K562 (cell line): Measurements from ENCODE around the gene CDC37. TPM values are rescaled to one million over a fixed set of nuclear protein-coding genes. Genes with fewer than 3 reads are reported as not detected.

Experiments
- ATF7 ChIP-seq: fragments of 450-650 bp; IDR thresholded peaks from 2 replicates; pipeline ENCODE4 v1.7.1; 2014; ENCODE audit warnings: mild to moderate bottlenecking, moderate library complexity
- BCOR ChIP-seq: fragments of 450-650 bp; IDR thresholded peaks from 2 replicates; pipeline ENCODE4 v1.6.1; 2016
- GMEB1 ChIP-seq: fragments of 250-450 bp; sonication (Bioruptor Pico); IDR thresholded peaks from 2 replicates; pipeline ENCODE4 v1.4.0; 2020; ENCODE audit warnings: mild to moderate bottlenecking
- HMG20A ChIP-seq: fragments of 450-650 bp; formaldehyde crosslinking; conservative IDR thresholded peaks from 2 replicates; pipeline ENCODE4 v1.4.0; 2020; ENCODE audit warnings: mild to moderate bottlenecking, mixed read lengths
- IRF2 ChIP-seq: sonication (generic); formaldehyde crosslinking; IDR thresholded peaks from 2 replicates; pipeline ENCODE4 v1.8.1; 2022; ENCODE audit warnings: mild to moderate bottlenecking, missing genetic modification reagents
- MAFG ChIP-seq: fragments of 450-650 bp; conservative IDR thresholded peaks from 2 replicates; pipeline ENCODE4 v1.6.1; 2016; ENCODE audit warnings: missing genetic modification characterization, missing compliant biosample characterization
- NFE2L1 ChIP-seq: fragments of 450-650 bp; IDR thresholded peaks from 2 replicates; pipeline ENCODE4 v1.6.1; 2016; ENCODE audit warnings: missing genetic modification characterization, low read depth, mild to moderate bottlenecking, missing compliant biosample characterization, moderate library complexity, borderline replicate concordance
- PBX2 ChIP-seq, 2 experiments: IDR thresholded peaks in 1 of 2; conservative IDR thresholded peaks in 1 of 2; 2 replicates each; pipeline ENCODE4 v1.6.1; 2016; ENCODE audit warnings: low read depth in 2 of 2, mild to moderate bottlenecking in 1 of 2, missing compliant biosample characterization in 1 of 2, missing genetic modification characterization in 1 of 2, moderate library complexity in 1 of 2
- POLR2A ChIP-seq: fragments of 450-650 bp; conservative IDR thresholded peaks from 2 replicates; pipeline ENCODE4 v1.6.1; 2016
- SAFB ChIP-seq: fragments of 200-400 bp; formaldehyde crosslinking; IDR thresholded peaks from 2 replicates; pipeline ENCODE4 v1.6.1; 2017; ENCODE audit warnings: low read depth, low read length, borderline replicate concordance
- SAFB2 ChIP-seq: fragments of 200-400 bp; formaldehyde crosslinking; IDR thresholded peaks from 2 replicates; pipeline ENCODE4 v1.6.1; 2018; ENCODE audit warnings: borderline replicate concordance, low read length, low read depth, moderate library complexity; ENCODE audit not compliant: severe bottlenecking
- SMARCE1 ChIP-seq: fragments of 450-650 bp; IDR thresholded peaks from 2 replicates; pipeline ENCODE4 v1.7.1; 2016; ENCODE audit warnings: mild to moderate bottlenecking
- SUPT5H ChIP-seq: fragments of 450-650 bp; IDR thresholded peaks from 2 replicates; pipeline ENCODE4 v1.6.1; 2016
- TOE1 ChIP-seq, 2 experiments: fragments of 450-650 bp in 1 of 2; sonication (generic) in 1 of 2; formaldehyde crosslinking in 1 of 2; IDR thresholded peaks; 2 replicates each; pipeline versions ENCODE4 v1.7.1 to v1.8.0; 2016 to 2022; ENCODE audit warnings: borderline replicate concordance in 2 of 2, mild to moderate bottlenecking in 2 of 2, antibody characterized with exemption in 1 of 2, inconsistent platforms in 1 of 2, low read depth in 1 of 2, missing genetic modification reagents in 1 of 2, moderate library complexity in 1 of 2
- U2AF2 ChIP-seq: fragments of 200-400 bp; formaldehyde crosslinking; optimal IDR thresholded peaks from 2 replicates; pipeline ENCODE3; 2017; ENCODE audit warnings: low read depth, mild to moderate bottlenecking, low read length
- YY1 ChIP-seq, 3 experiments: IDR thresholded peaks; 2 replicates each; pipeline ENCODE4 v1.6.1; 2011; ENCODE audit warnings: low read length in 2 of 3, mild to moderate bottlenecking in 2 of 3, moderate library complexity in 2 of 3, borderline replicate concordance in 1 of 3, control low read depth in 1 of 3, low read depth in 1 of 3; ENCODE audit not compliant: insufficient read depth in 3 of 3, insufficient replicate concordance in 2 of 3, control insufficient read depth in 1 of 3, insufficient read length in 1 of 3; ENCODE audit errors: extremely low read depth in 1 of 3
- ZKSCAN1 ChIP-seq: fragments of 150-350 bp; IDR thresholded peaks from 2 replicates; pipeline ENCODE4 v1.6.1; 2016; ENCODE audit warnings: low read depth, low read length
- ZNF134 ChIP-seq: fragments of 250-450 bp; sonication (Bioruptor Pico); conservative IDR thresholded peaks from 2 replicates; pipeline ENCODE4 v1.4.0; 2020
- ZNF41 ChIP-seq: fragments of 250-450 bp; sonication (Bioruptor Pico); conservative IDR thresholded peaks from 2 replicates; pipeline ENCODE4 v1.4.0; 2020; ENCODE audit warnings: mild to moderate bottlenecking
- ZNF785 ChIP-seq: fragments of 250-450 bp; sonication (Bioruptor Pico); IDR thresholded peaks from 2 replicates; pipeline ENCODE4 v1.4.0; 2020; ENCODE audit warnings: mild to moderate bottlenecking
- polyA plus RNA-seq, 8 experiments: library from polyadenylated mRNA; depleted of rRNA in 4 of 8; stranded (reverse) in 5 of 8; unstranded in 3 of 8; fragments of >200 nt; fragmentation: Nextera tagmentation in 2 of 8; fragmentation: Illumina TruSeq in 1 of 8; extraction: Ambion mirVana in 2 of 8; extraction: Trizol in 1 of 8; gene quantifications; 2 replicates each; pipeline versions ENCODE4 v1.2.1 to v1.2.3, GENCODE V29; 2011 to 2014; ENCODE audit warnings: inconsistent platforms in 1 of 8, missing spikeins in 1 of 8
- total RNA-seq, 7 experiments: library from RNA; depleted of rRNA in 6 of 7; stranded (reverse); fragments of >200 nt in 6 of 7; fragmentation: Illumina TruSeq in 2 of 7; extraction: Trizol in 2 of 7; gene quantifications; 2 replicates each; pipeline versions ENCODE4 v1.2.1 to v1.2.3, GENCODE V29; 2011 to 2021; ENCODE audit warnings: low replicate concordance in 1 of 7
- TF ChIP-seq, protein P1 (sequence below): fragments of 450-650 bp; IDR thresholded peaks from 2 replicates; pipeline ENCODE4 v1.6.1; 2016; ENCODE audit warnings: borderline replicate concordance

The CDC37 gene
- total and polyA plus RNA-seq, 9 of the 15 experiments (the other 6 are each of a cell fraction or from before 2014, with no cell fraction given) = 6.6 to 538 (median 227) TPM

DNA sequence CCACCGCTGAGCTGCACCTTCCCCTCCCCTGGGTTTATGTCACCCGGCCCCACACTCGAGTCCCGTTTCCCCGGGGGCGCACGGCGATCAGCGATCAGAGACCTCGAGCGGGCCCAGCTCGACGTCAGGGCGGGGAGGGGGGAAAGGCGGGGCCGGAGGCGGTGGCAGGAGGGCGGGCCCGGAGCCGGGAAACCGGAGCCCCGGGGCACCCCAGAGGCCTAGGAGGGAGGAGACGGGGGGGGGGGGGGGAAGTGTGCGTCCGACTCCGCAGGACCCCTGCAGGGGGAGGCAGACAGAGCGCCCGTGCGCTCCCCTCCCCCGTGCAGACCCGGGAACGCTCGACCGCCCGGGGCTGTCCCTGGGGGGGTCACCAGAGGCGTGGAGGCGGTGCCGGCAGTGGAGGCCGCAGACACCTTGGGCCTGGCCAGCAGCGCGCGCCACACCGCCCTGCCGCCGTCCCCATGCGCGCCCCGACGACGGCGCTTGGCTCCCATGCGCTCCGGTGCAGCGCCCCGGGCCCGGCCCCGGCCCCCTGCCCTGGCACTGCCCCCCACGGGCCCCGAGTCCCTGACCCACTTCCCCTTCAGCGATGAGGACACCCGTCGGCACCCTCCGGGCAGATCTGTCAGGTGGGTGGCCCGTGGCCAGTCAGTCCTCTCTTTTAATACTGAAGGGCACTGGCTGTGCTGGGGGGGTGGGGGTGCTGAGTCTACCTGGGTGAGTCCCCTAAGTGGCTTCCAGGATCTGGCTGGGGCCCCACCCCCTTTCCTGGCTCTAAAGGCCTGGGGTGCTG, 28.8 kb upstream of the CDC37 start (continued):
- TF ChIP-seq PBX2 (CRISPR knock-in tag; IDR thresholded peaks at IDR 0.05; ENCODE audit: low read depth) = no peak
- TF ChIP-seq PBX2 (tag; conservative IDR thresholded peaks at IDR 0.05; ENCODE audit: low read depth) = no peak
- TF ChIP-seq TOE1 (IDR thresholded peaks at IDR 0.05; ENCODE audit: borderline replicate concordance) = no peak
- TF ChIP-seq TOE1 (CRISPR knock-in tag; IDR thresholded peaks at IDR 0.05; ENCODE audit: borderline replicate concordance, low read depth) = no peak
- peak; percentile 39 for TF ChIP-seq BCOR
- TF ChIP-seq GMEB1 (CRISPR knock-in tag) = no peak
- TF ChIP-seq YY1 (IDR thresholded peaks at IDR 0.05; ENCODE audit: borderline replicate concordance in 1 of 3, control insufficient read depth in 1 of 3, extremely low read depth in 1 of 3, insufficient read depth in 3 of 3, insufficient read length in 1 of 3, insufficient replicate concordance in 2 of 3, low read depth in 1 of 3, low read length in 2 of 3) = peak in 1 of 3 experiments; percentile 7
- TF ChIP-seq, protein P1, sequence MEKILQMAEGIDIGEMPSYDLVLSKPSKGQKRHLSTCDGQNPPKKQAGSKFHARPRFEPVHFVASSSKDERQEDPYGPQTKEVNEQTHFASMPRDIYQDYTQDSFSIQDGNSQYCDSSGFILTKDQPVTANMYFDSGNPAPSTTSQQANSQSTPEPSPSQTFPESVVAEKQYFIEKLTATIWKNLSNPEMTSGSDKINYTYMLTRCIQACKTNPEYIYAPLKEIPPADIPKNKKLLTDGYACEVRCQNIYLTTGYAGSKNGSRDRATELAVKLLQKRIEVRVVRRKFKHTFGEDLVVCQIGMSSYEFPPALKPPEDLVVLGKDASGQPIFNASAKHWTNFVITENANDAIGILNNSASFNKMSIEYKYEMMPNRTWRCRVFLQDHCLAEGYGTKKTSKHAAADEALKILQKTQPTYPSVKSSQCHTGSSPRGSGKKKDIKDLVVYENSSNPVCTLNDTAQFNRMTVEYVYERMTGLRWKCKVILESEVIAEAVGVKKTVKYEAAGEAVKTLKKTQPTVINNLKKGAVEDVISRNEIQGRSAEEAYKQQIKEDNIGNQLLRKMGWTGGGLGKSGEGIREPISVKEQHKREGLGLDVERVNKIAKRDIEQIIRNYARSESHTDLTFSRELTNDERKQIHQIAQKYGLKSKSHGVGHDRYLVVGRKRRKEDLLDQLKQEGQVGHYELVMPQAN = 0 out of 2 replicates have a peak, but pooled peaks have one; percentile 14
- no peak for TF ChIP-seq ZKSCAN1
- no peak for TF ChIP-seq IRF2 (CRISPR knock-in tag)
- TF ChIP-seq ZNF785 (CRISPR knock-in tag) = no peak
- TF ChIP-seq MAFG (tag) = no peak
- TF ChIP-seq ZNF134 (CRISPR knock-in tag) = no peak
- no peak for TF ChIP-seq HMG20A (CRISPR knock-in tag)
- TF ChIP-seq SUPT5H = peak; percentile 59; the same call in 1 of the 2 replicates
- TF ChIP-seq NFE2L1 (tag) = no peak
- TF ChIP-seq POLR2A = no peak
- no peak for TF ChIP-seq ZNF41 (CRISPR knock-in tag)
- TF ChIP-seq U2AF2 = no peak
- peak; percentile 53; the same call in 1 of the 2 replicates for TF ChIP-seq SAFB
- TF ChIP-seq ATF7 = no peak
- no peak for TF ChIP-seq SAFB2
- TF ChIP-seq SMARCE1 = no peak
